22Rv1 (cell line): ENCODE results near the gene SMIM22.

Source experiments
- ZFX ChIP-seq: fragments of 450-650 bp; IDR thresholded peaks from 2 replicates; pipeline ENCODE4 v1.6.1; 2017; ENCODE audit warnings: antibody characterized with exemption, borderline replicate concordance
- TF ChIP-seq, protein P1 (sequence below): fragments of 450-650 bp; IDR thresholded peaks from 2 replicates; pipeline ENCODE4 v1.5.1; 2017; ENCODE audit warnings: mild to moderate bottlenecking

DNA sequence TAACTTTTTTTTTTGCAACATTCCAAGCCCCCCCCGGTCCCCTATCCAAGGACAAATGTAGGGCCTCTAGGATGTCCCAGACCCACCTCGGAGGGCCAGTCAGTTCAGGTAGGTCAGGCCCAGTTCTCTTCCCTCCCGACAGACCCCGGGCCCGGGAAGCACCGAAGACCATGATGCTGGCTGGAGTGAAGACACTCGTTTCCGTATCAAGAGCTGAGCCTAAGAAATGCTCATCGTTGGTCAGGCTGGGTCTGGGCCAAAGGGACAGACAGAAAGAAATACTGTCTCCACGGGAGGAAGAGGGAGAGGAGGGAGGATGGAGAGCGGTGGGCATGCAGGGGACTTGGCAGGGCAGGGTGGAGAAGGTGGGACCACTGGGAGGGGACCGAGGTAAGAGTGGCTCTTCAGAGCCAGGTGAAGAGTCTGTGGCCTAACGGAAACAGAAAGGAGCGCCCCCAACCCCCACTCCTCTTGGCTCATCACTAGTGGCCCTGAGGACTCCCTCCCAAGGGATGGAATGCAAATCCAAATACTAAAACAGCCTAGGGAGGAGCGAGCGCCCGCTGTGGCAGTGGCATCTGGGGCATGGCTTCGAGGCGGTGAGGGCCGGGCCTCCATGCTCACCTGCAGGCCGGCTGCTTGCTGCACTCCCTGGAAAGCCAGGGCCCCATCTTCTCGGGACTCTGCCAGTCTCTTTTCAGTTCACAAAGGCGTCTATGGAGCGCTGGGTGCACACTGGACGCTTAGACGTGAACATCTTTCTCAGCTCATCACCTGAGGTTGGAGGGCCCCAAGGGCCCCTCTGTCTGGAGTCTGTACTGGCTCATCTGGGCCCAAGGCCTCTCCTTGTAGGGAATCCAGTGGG, 9.0 kb downstream of the SMIM22 start:
- TF ChIP-seq, protein P1, sequence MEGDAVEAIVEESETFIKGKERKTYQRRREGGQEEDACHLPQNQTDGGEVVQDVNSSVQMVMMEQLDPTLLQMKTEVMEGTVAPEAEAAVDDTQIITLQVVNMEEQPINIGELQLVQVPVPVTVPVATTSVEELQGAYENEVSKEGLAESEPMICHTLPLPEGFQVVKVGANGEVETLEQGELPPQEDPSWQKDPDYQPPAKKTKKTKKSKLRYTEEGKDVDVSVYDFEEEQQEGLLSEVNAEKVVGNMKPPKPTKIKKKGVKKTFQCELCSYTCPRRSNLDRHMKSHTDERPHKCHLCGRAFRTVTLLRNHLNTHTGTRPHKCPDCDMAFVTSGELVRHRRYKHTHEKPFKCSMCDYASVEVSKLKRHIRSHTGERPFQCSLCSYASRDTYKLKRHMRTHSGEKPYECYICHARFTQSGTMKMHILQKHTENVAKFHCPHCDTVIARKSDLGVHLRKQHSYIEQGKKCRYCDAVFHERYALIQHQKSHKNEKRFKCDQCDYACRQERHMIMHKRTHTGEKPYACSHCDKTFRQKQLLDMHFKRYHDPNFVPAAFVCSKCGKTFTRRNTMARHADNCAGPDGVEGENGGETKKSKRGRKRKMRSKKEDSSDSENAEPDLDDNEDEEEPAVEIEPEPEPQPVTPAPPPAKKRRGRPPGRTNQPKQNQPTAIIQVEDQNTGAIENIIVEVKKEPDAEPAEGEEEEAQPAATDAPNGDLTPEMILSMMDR, result no peak
- no peak for TF ChIP-seq ZFX
